Measurements from ENCODE around the gene MAD1L1.

MAD1L1 gene

GRCh38 chr7:2029936-2030335 lies 202.8 kb downstream of the MAD1L1 start:
- no peak for TF ChIP-seq CTCF (IDR thresholded peaks at IDR 0.05)

GRCh38 chr7:2029211-2029905 lies 203.4 kb downstream of the MAD1L1 start:
- no peak for TF ChIP-seq CTCF (IDR thresholded peaks at IDR 0.05)

GRCh38 chr7:2028733-2029132 lies 204.0 kb downstream of the MAD1L1 start:
- no peak for TF ChIP-seq CTCF (IDR thresholded peaks at IDR 0.05)

GRCh38 chr7:2025188-2025587 lies 207.6 kb downstream of the MAD1L1 start:
- no peak for TF ChIP-seq CTCF (IDR thresholded peaks at IDR 0.05)

GRCh38 chr7:2024567-2024918 lies 208.2 kb downstream of the MAD1L1 start:
- no peak for TF ChIP-seq CTCF (IDR thresholded peaks at IDR 0.05)

GRCh38 chr7:2023877-2024566 lies 208.7 kb downstream of the MAD1L1 start:
- no peak for TF ChIP-seq CTCF (IDR thresholded peaks at IDR 0.05)

GRCh38 chr7:2022737-2023250 lies 210.0 kb downstream of the MAD1L1 start:
- no peak for TF ChIP-seq CTCF (IDR thresholded peaks at IDR 0.05)

All from LNCAP (cell line).